Breast epithelium (tissue), 4 donors: ENCODE measurements around the gene ARFGAP3. TPM values are rescaled to one million over a fixed set of nuclear protein-coding genes. Genes with fewer than 3 reads are reported as not detected.

Experiments used
- DNase-seq, 2 donors: peaks; one replicate each; pipeline ENCODE4 v3.0.0-alpha.2; 2019; ENCODE audit warnings: low spot score in 2 of 2
- H3K27ac ChIP-seq, 2 donors: fragments of 200-600 bp; sonication (generic) in 1 of 2; one replicate each; pipeline ENCODE4 v1.5.1; 2016 to 2019; ENCODE audit warnings: mild to moderate bottlenecking in 1 of 2
- H3K27me3 ChIP-seq, 2 donors: fragments of 200-600 bp; sonication (generic) in 1 of 2; one replicate each; pipeline versions ENCODE4 v1.5.1 to v1.6.0; 2017 to 2019; ENCODE audit warnings: control low read depth in 1 of 2, mild to moderate bottlenecking in 1 of 2
- H3K36me3 ChIP-seq: fragments of 200-600 bp; one replicate; pipeline ENCODE4 v1.5.1; 2019
- H3K4me1 ChIP-seq, 2 donors: fragments of 200-600 bp; sonication (generic); one replicate each; pipeline ENCODE4 v1.5.1; 2016 to 2019; ENCODE audit warnings: control low read depth in 1 of 2
- H3K4me3 ChIP-seq, 3 donors: fragments of 200-600 bp; sonication (generic); 1 replicate in 2 of 3; 2 replicates in 1 of 3; pipeline ENCODE4 v1.5.1; 2016 to 2019; ENCODE audit warnings: mild to moderate bottlenecking in 3 of 3, moderate library complexity in 2 of 3
- H3K9me3 ChIP-seq, 2 donors: fragments of 200-600 bp; sonication (generic) in 1 of 2; one replicate each; pipeline ENCODE4 v1.5.1; 2016 to 2019; ENCODE audit warnings: control low read depth in 1 of 2
- CTCF ChIP-seq, 3 donors: fragments of 450-650 bp; IDR thresholded peaks; one replicate each; pipeline ENCODE4 v1.5.1; 2016 to 2017; ENCODE audit warnings: antibody characterized with exemption in 3 of 3, mild to moderate bottlenecking in 3 of 3, moderate library complexity in 3 of 3
- POLR2A ChIP-seq: fragments of 450-650 bp; IDR thresholded peaks from one replicate; pipeline ENCODE4 v1.6.1; 2016; ENCODE audit warnings: antibody characterized with exemption, mild to moderate bottlenecking, moderate library complexity
- POLR2AphosphoS5 ChIP-seq, 3 donors: sonication (generic); formaldehyde crosslinking; IDR thresholded peaks; one replicate each; pipeline ENCODE4 v1.6.1; 2017; ENCODE audit warnings: antibody characterized with exemption in 3 of 3
- intact Hi-C: fragments of 100-400 bp; cut with DNase I; formaldehyde crosslinking; loops from one replicate; pipeline ENCODE4 v1.15.1; 2023; ENCODE audit warnings: low total_unique reads
- total RNA-seq, 3 donors: library from RNA; depleted of rRNA; stranded (reverse); fragments of >200 nt; gene quantifications; one replicate each; pipeline ENCODE4 v1.1.0, GENCODE V29; 2016

The ARFGAP3 gene
- total RNA-seq, 3 donors from 2014 or later, result 51.2 to 90.7 (median 70.8) TPM

- H3K9me3 ChIP-seq, result no peaks in the 10 kb centered on the region
- no peaks in the 10 kb centered on the region for H3K36me3 ChIP-seq
- no peak overlapping the region for H3K27ac ChIP-seq
Measured at GRCh38 chr22:42893371-42894150, 36.5 kb upstream of the ARFGAP3 start.

GRCh38 chr22:42892571-42893316 is 35.7 kb upstream of the ARFGAP3 start:
- no peaks in the 10 kb centered on the region for H3K4me1 ChIP-seq
- H3K27ac ChIP-seq, result peak overlapping the region in 1 of 2 donors; percentile 9

More at GRCh38 chr22:42893371-42894150, 36.5 kb upstream of the ARFGAP3 start:
- no peak overlapping the region for H3K4me3 ChIP-seq
- no peaks in the 10 kb centered on the region for H3K4me1 ChIP-seq
- intact Hi-C loops, result no loop called here
- no peak for TF ChIP-seq CTCF (IDR thresholded peaks at IDR 0.05)
- no peak for TF ChIP-seq POLR2A
- TF ChIP-seq POLR2AphosphoS5 (IDR thresholded peaks at IDR 0.05), result no peak
- no peak for DNase-seq
- no peaks in the 10 kb centered on the region for H3K27me3 ChIP-seq

GRCh38 chr22:42892156-42892555 is 35.1 kb upstream of the ARFGAP3 start:
- intact Hi-C loops, result no loop called here
- H3K4me1 ChIP-seq, result no peaks in the 10 kb centered on the region
- no peak for DNase-seq

More at GRCh38 chr22:42892571-42893316, 35.7 kb upstream of the ARFGAP3 start:
- no peaks in the 10 kb centered on the region for H3K36me3 ChIP-seq
- DNase-seq, result no peak
- H3K27me3 ChIP-seq, result no peaks in the 10 kb centered on the region
- intact Hi-C loops, result no loop called here
- no peak overlapping the region for H3K4me3 ChIP-seq
- TF ChIP-seq CTCF (IDR thresholded peaks at IDR 0.05), result no peak
- no peak for TF ChIP-seq POLR2A
- TF ChIP-seq POLR2AphosphoS5 (IDR thresholded peaks at IDR 0.05), result no peak
- no peaks in the 10 kb centered on the region for H3K9me3 ChIP-seq

GRCh38 chr22:42891696-42892095 is 34.6 kb upstream of the ARFGAP3 start:
- no peaks in the 10 kb centered on the region for H3K9me3 ChIP-seq
- TF ChIP-seq POLR2A (no peak), POLR2AphosphoS5 (IDR thresholded peaks at IDR 0.05) (no peak), CTCF (IDR thresholded peaks at IDR 0.05) (no peak)
- H3K27ac ChIP-seq, result no peak overlapping the region
- DNase-seq, result no peak
- intact Hi-C loops, result no loop called here
- no peaks in the 10 kb centered on the region for H3K27me3 ChIP-seq
- H3K4me3 ChIP-seq, result no peak overlapping the region
- no peaks in the 10 kb centered on the region for H3K36me3 ChIP-seq
- no peaks in the 10 kb centered on the region for H3K4me1 ChIP-seq

More at GRCh38 chr22:42892156-42892555, 35.1 kb upstream of the ARFGAP3 start:
- Histone ChIP-seq H3K27ac (peak overlapping the region in 1 of 2 donors; percentile 9), H3K27me3 (no peaks in the 10 kb centered on the region), H3K9me3 (no peaks in the 10 kb centered on the region), H3K4me3 (no peak overlapping the region), H3K36me3 (no peaks in the 10 kb centered on the region)
- no peak for TF ChIP-seq POLR2A
- TF ChIP-seq CTCF (IDR thresholded peaks at IDR 0.05), result no peak
- TF ChIP-seq POLR2AphosphoS5 (IDR thresholded peaks at IDR 0.05), result no peak

GRCh38 chr22:42891008-42891407 is 33.9 kb upstream of the ARFGAP3 start:
- TF ChIP-seq POLR2A, result no peak
- no peak for TF ChIP-seq POLR2AphosphoS5 (IDR thresholded peaks at IDR 0.05)
- no peak for TF ChIP-seq CTCF (IDR thresholded peaks at IDR 0.05)
- Histone ChIP-seq H3K4me1 (no peaks in the 10 kb centered on the region), H3K4me3 (no peak overlapping the region)

More at GRCh38 chr22:42891008-42891407, 33.9 kb upstream of the ARFGAP3 start:
- Histone ChIP-seq H3K36me3 (no peaks in the 10 kb centered on the region), H3K27ac (no peak overlapping the region), H3K9me3 (no peaks in the 10 kb centered on the region), H3K27me3 (no peaks in the 10 kb centered on the region)
- DNase-seq, result no peak
- intact Hi-C loops, result no loop called here
